Upper lobe of left lung (tissue), 6 donors: ENCODE data around the gene BSN. TPM values are rescaled to one million over a fixed set of nuclear protein-coding genes. Genes with fewer than 3 reads are reported as not detected.

Experiments used
- ATAC-seq, 2 donors: fragments of 200-7000 bp; cut with Tn5 transposase; one replicate each; pipeline ENCODE4 v1.9.1; 2022; ENCODE audit warnings: mild to moderate bottlenecking in 2 of 2, moderate library complexity in 2 of 2; ENCODE audit not compliant: low FRiP score in 2 of 2
- DNase-seq, 2 donors: peaks; one replicate each; pipeline ENCODE4 v3.0.0-alpha.2; 2019 to 2020
- H3K27ac ChIP-seq, 4 donors: fragments of 200-600 bp; sonication (generic); one replicate each; pipeline ENCODE4 v1.5.1; 2016 to 2019
- H3K27me3 ChIP-seq, 4 donors: fragments of 200-600 bp; sonication (generic); one replicate each; pipeline ENCODE4 v1.5.1; 2017 to 2019
- H3K36me3 ChIP-seq, 4 donors: fragments of 200-600 bp; sonication (generic); one replicate each; pipeline ENCODE4 v1.5.1; 2016 to 2019
- H3K4me1 ChIP-seq, 4 donors: fragments of 200-600 bp; sonication (generic); one replicate each; pipeline ENCODE4 v1.5.1; 2018 to 2019
- H3K4me3 ChIP-seq, 4 donors: fragments of 200-600 bp; sonication (generic); one replicate each; pipeline ENCODE4 v1.5.1; 2017 to 2019; ENCODE audit warnings: mild to moderate bottlenecking in 2 of 4, moderate library complexity in 1 of 4
- H3K9me3 ChIP-seq, 4 donors: fragments of 200-600 bp; sonication (generic); one replicate each; pipeline ENCODE4 v1.5.1; 2018 to 2019
- CTCF ChIP-seq, 6 experiments: fragments of 450-650 bp in 4 of 6; fragments of 200-600 bp in 2 of 6; sonication (generic) in 2 of 6; IDR thresholded peaks; one replicate each; pipeline ENCODE4 v1.5.1; 2016 to 2019; ENCODE audit warnings: antibody characterized with exemption in 6 of 6
- EP300 ChIP-seq, 4 donors: sonication (generic); formaldehyde crosslinking; IDR thresholded peaks; one replicate each; pipeline ENCODE4 v1.5.1; 2017; ENCODE audit warnings: antibody characterized with exemption in 4 of 4, control low read depth in 2 of 4
- POLR2A ChIP-seq, 4 donors: fragments of 450-650 bp; IDR thresholded peaks; one replicate each; pipeline ENCODE4 v1.5.1; 2016 to 2017; ENCODE audit warnings: antibody characterized with exemption in 4 of 4, mild to moderate bottlenecking in 2 of 4
- POLR2AphosphoS5 ChIP-seq, 2 donors: sonication (generic); formaldehyde crosslinking; IDR thresholded peaks; one replicate each; pipeline ENCODE4 v1.5.1; 2017; ENCODE audit warnings: antibody characterized with exemption in 2 of 2
- WGBS, 2 donors: methylation state at CpG; one replicate each; pipeline ENCODE4 v1.1.5; 2017 to 2018; 5-methylcytosine and 5-hydroxymethylcytosine counted together
- total RNA-seq, 6 donors: library from RNA; depleted of rRNA in 4 of 6; stranded (reverse); fragments of >200 nt in 4 of 6; gene quantifications; one replicate each; pipeline versions ENCODE4 v1.1.0 to v1.2.1, GENCODE V29; 2016 to 2021
- donor health status: DM: no; HTN: no; CAD: no; lungs with moderate emphysema.
- donor health status: DM: no; HTN: yes; CAD: no; lungs with severe emphysema.

The BSN gene
- total RNA-seq, 6 donors from 2014 or later, result 0.39 to 1.1 (median 0.72) TPM

- Histone ChIP-seq H3K4me1 (peaks cover 10 to 22% (median 14%) of the 10 kb centered on the region in 4 donors), H3K4me3 (no peak overlapping the region), H3K27ac (no peak overlapping the region), H3K9me3 (no peaks in the 10 kb centered on the region), H3K36me3 (peaks cover 4 to 26% (median 10%) of the 10 kb centered on the region in 4 donors), H3K27me3 (no peaks in the 10 kb centered on the region)
- DNase-seq, result peak in 1 of 2 donors; percentile 60
- no peak for TF ChIP-seq POLR2A (IDR thresholded peaks at IDR 0.05)
- no peak for TF ChIP-seq CTCF (IDR thresholded peaks at IDR 0.05)
- no peak for TF ChIP-seq POLR2AphosphoS5 (IDR thresholded peaks at IDR 0.05)
- no peak for TF ChIP-seq EP300 (IDR thresholded peaks at IDR 0.05)
- no peak for ATAC-seq
- WGBS, 2 donors, result 78 to 90% methylated on average over 4 to 13 of the region's 13 CpGs
Measured at GRCh38 chr3:49714728-49715550, 160.7 kb downstream of the BSN start.

- peak in 1 of 2 donors; percentile 46 for DNase-seq
- H3K4me1 ChIP-seq, result peaks cover 11 to 25% (median 16%) of the 10 kb centered on the region in 4 donors
- TF ChIP-seq POLR2A (IDR thresholded peaks at IDR 0.05), result no peak
- TF ChIP-seq POLR2AphosphoS5 (IDR thresholded peaks at IDR 0.05), result no peak
- no peak for TF ChIP-seq CTCF (IDR thresholded peaks at IDR 0.05)
- no peak for TF ChIP-seq EP300 (IDR thresholded peaks at IDR 0.05)
- peaks cover 4 to 30% (median 10%) of the 10 kb centered on the region in 4 donors for H3K36me3 ChIP-seq
- 92 to 100% methylated on average over 1 to 13 of the region's 13 CpGs for WGBS, 2 donors
- no peaks in the 10 kb centered on the region for H3K27me3 ChIP-seq
- no peaks in the 10 kb centered on the region for H3K9me3 ChIP-seq
- H3K4me3 ChIP-seq, result no peak overlapping the region
- ATAC-seq, result no peak
- no peak overlapping the region for H3K27ac ChIP-seq
Measured at GRCh38 chr3:49715611-49716121, 161.4 kb downstream of the BSN start.

GRCh38 chr3:49716169-49716568, 161.9 kb downstream of the BSN start:
- H3K36me3 ChIP-seq, result peaks cover 4 to 34% (median 12%) of the 10 kb centered on the region in 4 donors
- no peak overlapping the region for H3K4me3 ChIP-seq
- no peaks in the 10 kb centered on the region for H3K9me3 ChIP-seq
- WGBS, 2 donors, result 90 to 91% methylated on average over 2 to 7 of the region's 7 CpGs
- no peak overlapping the region for H3K27ac ChIP-seq
- DNase-seq (peak in 1 of 2 donors; percentile 29), ATAC-seq (no peak)
- H3K27me3 ChIP-seq, result no peaks in the 10 kb centered on the region
- peaks cover 11 to 29% (median 16%) of the 10 kb centered on the region in 4 donors for H3K4me1 ChIP-seq
- no peak for TF ChIP-seq POLR2AphosphoS5 (IDR thresholded peaks at IDR 0.05)
- TF ChIP-seq EP300 (IDR thresholded peaks at IDR 0.05), result no peak
- no peak for TF ChIP-seq POLR2A (IDR thresholded peaks at IDR 0.05)

GRCh38 chr3:49716691-49717210, 162.5 kb downstream of the BSN start:
- Histone ChIP-seq H3K4me1 (peaks cover 11 to 29% (median 16%) of the 10 kb centered on the region in 4 donors), H3K27ac (no peak overlapping the region), H3K4me3 (no peak overlapping the region), H3K9me3 (no peaks in the 10 kb centered on the region), H3K27me3 (no peaks in the 10 kb centered on the region), H3K36me3 (peaks cover 4 to 37% (median 16%) of the 10 kb centered on the region in 4 donors)
- no peak for ATAC-seq
- DNase-seq, result peak in 1 of 2 donors; percentile 78
- WGBS, 2 donors, result 75 to 93% methylated on average over 1 to 16 of the region's 16 CpGs
- TF ChIP-seq CTCF (IDR thresholded peaks at IDR 0.05) (no peak), POLR2A (IDR thresholded peaks at IDR 0.05) (no peak), EP300 (IDR thresholded peaks at IDR 0.05) (no peak), POLR2AphosphoS5 (IDR thresholded peaks at IDR 0.05) (no peak)

- Histone ChIP-seq H3K36me3 (peaks cover 4 to 42% (median 18%) of the 10 kb centered on the region in 4 donors), H3K27ac (no peak overlapping the region), H3K4me1 (peaks cover 13 to 36% (median 17%) of the 10 kb centered on the region in 4 donors), H3K27me3 (no peaks in the 10 kb centered on the region), H3K4me3 (no peak overlapping the region), H3K9me3 (no peaks in the 10 kb centered on the region)
- TF ChIP-seq CTCF (IDR thresholded peaks at IDR 0.05) (no peak), POLR2AphosphoS5 (IDR thresholded peaks at IDR 0.05) (no peak), EP300 (IDR thresholded peaks at IDR 0.05) (no peak), POLR2A (IDR thresholded peaks at IDR 0.05) (no peak)
- DNase-seq, result no peak
- ATAC-seq, result no peak
- 85 to 90% methylated on average over 5 to 14 of the region's 14 CpGs for WGBS, 2 donors
Measured at GRCh38 chr3:49717211-49717958, 163.1 kb downstream of the BSN start.
